Measurements from ENCODE around the gene TOGARAM2. TPM values are rescaled to one million over a fixed set of nuclear protein-coding genes. Genes with fewer than 3 reads are reported as not detected.

The TOGARAM2 gene
- total and polyA plus RNA-seq, 2 of the 8 experiments (the other 6 are each of a cell fraction or from before 2014, with no cell fraction given), result 0.42 to 1.4 TPM

DNA sequence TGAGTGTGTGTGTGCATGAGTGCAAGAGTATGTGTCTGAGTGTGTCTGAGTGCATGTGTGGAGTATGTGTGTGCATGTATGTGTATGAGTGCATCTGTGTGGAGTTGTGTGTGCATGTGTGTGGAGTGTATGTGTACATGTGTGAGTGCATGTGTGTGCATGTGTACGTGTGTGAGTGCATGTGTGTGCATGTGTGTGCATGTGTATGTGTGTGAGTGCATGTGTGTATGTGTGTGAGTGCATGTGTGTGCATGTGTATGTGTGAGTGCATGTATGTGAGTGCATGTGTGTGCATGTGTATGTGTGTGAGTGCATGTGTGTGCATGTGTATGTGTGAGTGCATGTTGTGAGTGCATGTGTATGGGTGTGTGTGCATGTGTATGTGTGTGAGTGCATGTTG is 23.7 kb downstream of the TOGARAM2 start:
- Histone ChIP-seq H3K23ac (ENCODE audit: insufficient read length) (no peak overlapping the region), H3K9ac (replicated peaks in 1 of 4; ENCODE audit: extremely low read depth in 1 of 4, low read depth in 3 of 4, low read length in 3 of 4) (no peak overlapping the region), H3K14ac (ENCODE audit: insufficient read length) (no peak overlapping the region), H2AK5ac (ENCODE audit: low read depth, low read length) (peak overlapping the region; percentile 3; the same call in 1 of the 2 replicates), H3K4me1 (replicated peaks in 1 of 4; ENCODE audit: control insufficient read depth in 3 of 4, insufficient read depth in 4 of 4, low read length in 3 of 4) (no peaks in the 10 kb centered on the region), H3K4ac (replicated peaks; ENCODE audit: insufficient read length, low read depth, low read length) (no peak overlapping the region), H4K5ac (ENCODE audit: insufficient read length, low read depth, low read length) (no peak overlapping the region), H3K27ac (ENCODE audit: low read depth, low read length) (no peak overlapping the region), H2BK15ac (ENCODE audit: low read length) (no peak overlapping the region), H3K4me3 (ENCODE audit: extremely low read depth in 1 of 4, insufficient read depth in 2 of 4, low read depth in 3 of 4, low read length in 4 of 4) (no peak overlapping the region), H3K18ac (ENCODE audit: extremely low read depth, low read length) (no peak overlapping the region), H3K36me3 (ENCODE audit: control insufficient read depth in 2 of 4, insufficient read depth in 4 of 4, low read length in 3 of 4) (no peaks in the 10 kb centered on the region; a peak in 1 of 8 replicates), H3K79me1 (ENCODE audit: low read depth, low read length) (no peaks in the 10 kb centered on the region; the same call in 1 of the 2 replicates), H3K23me2 (ENCODE audit: low read depth, low read length) (peaks cover 13% of the 10 kb centered on the region), H3K4me2 (ENCODE audit: insufficient read depth in 1 of 2, low read depth in 2 of 2, low read length in 2 of 2) (no peak overlapping the region), H3K9me3 (ENCODE audit: insufficient read depth in 2 of 2, low read depth in 1 of 2, low read length in 1 of 2) (peaks cover 0 to 12% of the 10 kb centered on the region in 2 experiments; a peak in 1 of 4 replicates), H3K79me2 (ENCODE audit: control insufficient read depth in 1 of 2, insufficient read depth in 2 of 2, low read length in 2 of 2) (no peaks in the 10 kb centered on the region), H2BK12ac (ENCODE audit: low read depth, low read length) (no peak overlapping the region), H2AFZ (ENCODE audit: low read length) (no peak overlapping the region), H2BK5ac (ENCODE audit: low read depth, low read length) (no peak overlapping the region), H3K27me3 (replicated peaks in 1 of 4; ENCODE audit: control insufficient read depth in 3 of 4, extremely low read depth in 1 of 4, insufficient read depth in 3 of 4, low read length in 3 of 4) (no peaks in the 10 kb centered on the region), H2BK20ac (ENCODE audit: low read length) (no peak overlapping the region), H3K56ac (replicated peaks; ENCODE audit: insufficient read length, low read depth, low read length) (no peak overlapping the region), H4K20me1 (replicated peaks in 1 of 2; ENCODE audit: control insufficient read depth in 1 of 2, insufficient read depth in 2 of 2, low read length in 2 of 2) (peaks cover 0 to 13% of the 10 kb centered on the region in 2 experiments), H2BK120ac (replicated peaks; ENCODE audit: low read depth, low read length) (no peak overlapping the region), H4K91ac (replicated peaks; ENCODE audit: insufficient read length, low read length) (no peak overlapping the region), H4K8ac (ENCODE audit: extremely low read depth, insufficient read depth, low read length) (no peak overlapping the region)
- ChIA-PET CTCF (ENCODE audit: partially characterized antibody) (no interaction called here), POLR2A (ENCODE audit: partially characterized antibody) (no interaction called here)
- 0% methylated on average over 1 of the region's 1 CpG; no CpG with 5 or more reads in 1 of the 2 experiments for WGBS, 2 experiments (ENCODE audit: extremely low coverage in 1 of 2, insufficient coverage in 1 of 2, insufficient read length in 1 of 2, insufficient replicate concordance in 2 of 2, low coverage in 1 of 2, low lambda C conversion rate in 2 of 2, missing lambda C conversion rate in 1 of 2)
- FAIRE-seq, result no peak
- no peak for DNase-seq (ENCODE audit: low read depth in 1 of 2, low spot score in 2 of 2)
- no peak for TF ChIP-seq USF2 (IDR thresholded peaks at IDR 0.05; ENCODE audit: low read length)
- TF ChIP-seq GABPA (IDR thresholded peaks at IDR 0.05; ENCODE audit: borderline replicate concordance, insufficient read depth, low read length), result no peak
- no peak for TF ChIP-seq GTF2F1 (IDR thresholded peaks at IDR 0.05; ENCODE audit: borderline replicate concordance, low read depth, low read length)
- TF ChIP-seq, protein P1, sequence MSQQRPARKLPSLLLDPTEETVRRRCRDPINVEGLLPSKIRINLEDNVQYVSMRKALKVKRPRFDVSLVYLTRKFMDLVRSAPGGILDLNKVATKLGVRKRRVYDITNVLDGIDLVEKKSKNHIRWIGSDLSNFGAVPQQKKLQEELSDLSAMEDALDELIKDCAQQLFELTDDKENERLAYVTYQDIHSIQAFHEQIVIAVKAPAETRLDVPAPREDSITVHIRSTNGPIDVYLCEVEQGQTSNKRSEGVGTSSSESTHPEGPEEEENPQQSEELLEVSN (IDR thresholded peaks at IDR 0.05), result no peak
- no peak for TF ChIP-seq EP300 (IDR thresholded peaks at IDR 0.05; ENCODE audit: borderline replicate concordance in 1 of 2, low read depth in 2 of 2, low read length in 2 of 2)
- TF ChIP-seq PHF8 (conservative IDR thresholded peaks at IDR 0.05; ENCODE audit: low read depth, low read length), result no peak
- TF ChIP-seq TAF7 (optimal IDR thresholded peaks at IDR 0.05; ENCODE audit: borderline replicate concordance, low read depth, low read length), result no peak

Measured in H1 (cell line).